ENCODE measurements around the gene ADCY7.

ADCY7 gene

GRCh38 chr16:50269061-50269705 lies 2.8 kb downstream of the ADCY7 start:
- no peak for DNase-seq

- no peak for DNase-seq
These were observed 3.6 kb downstream of the ADCY7 start for GRCh38 chr16:50269769-50270509.

- no peak for DNase-seq
These were observed 4.3 kb downstream of the ADCY7 start for GRCh38 chr16:50270510-50271147.

GRCh38 chr16:50271148-50272041 lies 5.0 kb downstream of the ADCY7 start:
- DNase-seq: no peak

GRCh38 chr16:50272111-50272571 lies 5.8 kb downstream of the ADCY7 start:
- no peak for DNase-seq

GRCh38 chr16:50272687-50273381 lies 6.5 kb downstream of the ADCY7 start:
- no peak for DNase-seq

DNA sequence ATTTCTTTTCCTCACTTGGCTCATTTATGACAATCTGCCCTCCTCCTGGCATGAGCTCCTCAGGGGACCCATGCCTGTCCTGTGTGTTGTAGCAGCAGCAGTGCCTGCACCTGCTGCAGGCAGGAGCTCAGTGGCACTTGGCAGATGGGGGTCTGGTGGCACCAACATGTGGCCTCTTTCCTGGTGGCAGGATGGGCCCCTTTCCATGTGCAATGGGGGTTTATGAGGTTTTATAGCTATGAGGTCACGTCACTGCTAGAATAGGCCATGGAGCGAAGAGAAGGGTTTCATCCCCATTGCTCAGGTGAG lies 7.0 kb downstream of the ADCY7 start:
- no peak for DNase-seq

- DNase-seq: peak; percentile 55
These were observed 7.6 kb downstream of the ADCY7 start for GRCh38 chr16:50273888-50274325.

DNA sequence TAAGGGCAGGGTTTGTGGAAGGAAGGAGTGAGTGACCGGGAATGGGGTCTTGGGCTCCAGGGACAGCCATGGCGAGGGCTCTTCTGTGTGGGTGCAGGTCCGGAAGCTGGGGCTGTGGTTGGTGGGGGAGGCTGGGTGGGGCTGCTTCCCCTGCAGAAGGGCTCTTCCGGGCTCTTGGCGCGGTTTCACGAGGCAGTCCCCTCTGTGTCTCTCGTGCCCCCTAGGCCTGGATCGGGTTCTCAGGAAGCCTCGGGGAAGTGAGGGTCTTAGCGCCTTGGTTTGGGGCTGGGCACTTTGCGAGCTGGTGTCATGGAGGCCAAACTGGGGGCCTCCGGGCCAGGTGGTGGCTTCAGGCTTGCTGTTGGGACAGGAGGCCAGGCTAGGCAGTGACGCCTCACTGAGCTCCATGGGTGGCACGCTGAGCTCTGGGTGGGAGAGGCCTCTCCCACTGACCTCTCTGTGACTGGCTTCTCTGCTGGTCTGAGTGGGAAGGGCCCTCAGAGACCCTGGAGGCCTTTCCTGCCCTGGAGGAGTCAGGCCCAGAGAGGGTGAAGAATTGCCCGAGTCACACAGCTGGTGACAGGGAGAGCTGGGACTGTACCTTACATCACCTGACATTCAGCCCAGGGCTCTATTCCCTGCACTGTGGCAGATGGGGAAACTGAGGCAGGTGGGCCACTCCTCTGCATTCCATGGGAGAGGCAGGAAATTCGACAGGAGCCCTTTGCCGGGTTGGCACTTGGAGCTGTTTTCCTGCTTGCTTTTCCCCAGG lies 8.2 kb downstream of the ADCY7 start:
- DNase-seq: peak; percentile 67

DNA sequence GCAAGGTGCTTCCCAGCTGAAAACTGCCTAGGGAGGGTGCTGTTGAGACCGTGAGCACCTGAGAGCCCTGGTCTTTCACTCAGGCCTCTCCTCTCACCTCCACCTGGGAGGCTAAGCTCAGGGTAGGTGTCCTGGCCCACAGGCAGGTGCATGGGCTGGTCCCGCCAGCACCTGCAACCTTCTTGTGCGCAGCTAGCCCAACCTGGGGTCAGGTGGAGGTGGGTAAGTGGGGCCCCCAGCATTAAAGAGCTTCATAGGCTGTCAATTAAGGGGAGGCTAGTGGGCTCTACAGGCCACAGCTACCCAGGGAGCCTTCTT lies 8.7 kb downstream of the ADCY7 start:
- no peak for DNase-seq

DNA sequence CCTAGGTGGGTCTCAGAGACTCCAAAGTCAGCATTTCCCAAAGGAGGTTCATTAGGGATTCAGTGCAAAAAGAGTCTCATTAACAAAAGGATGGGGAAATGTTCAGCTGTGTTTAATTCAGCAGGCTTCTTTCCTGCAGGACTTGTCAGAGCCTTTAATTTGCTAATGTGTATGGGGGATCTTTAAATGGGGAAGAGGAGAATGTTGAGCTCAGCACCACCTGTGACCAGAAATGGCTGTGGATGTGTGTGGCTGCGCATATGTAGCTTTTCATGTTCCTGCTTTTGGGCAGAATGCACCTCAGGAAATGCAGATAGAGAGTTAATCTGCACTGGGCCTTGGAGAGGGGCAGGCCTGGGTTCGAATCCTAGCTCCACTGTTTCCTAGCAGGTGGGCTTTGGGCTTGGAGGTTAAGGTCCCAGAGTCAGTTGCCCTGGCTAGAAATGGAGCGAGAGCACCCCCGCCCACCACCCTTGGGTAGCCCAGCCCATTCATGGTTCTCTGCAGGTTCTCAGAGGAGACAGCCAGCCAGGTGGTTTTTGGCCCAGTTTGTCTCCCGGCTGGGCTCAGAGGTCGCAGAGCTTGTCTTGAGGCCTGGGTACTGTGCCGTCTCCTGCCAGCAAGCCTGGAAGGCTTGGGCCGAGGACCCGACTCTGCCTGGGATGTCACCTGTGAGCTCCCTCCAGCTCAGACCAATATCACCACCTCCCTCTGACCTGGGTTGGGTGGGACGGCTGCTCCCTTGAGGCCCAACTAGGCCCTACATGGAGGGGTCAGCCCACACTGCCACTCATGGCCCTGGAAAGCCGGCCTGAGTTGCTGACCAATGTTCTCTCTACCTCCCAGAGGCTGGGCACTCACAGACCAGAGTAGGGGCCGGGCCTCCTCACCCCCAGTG lies 9.3 kb downstream of the ADCY7 start:
- DNase-seq: no peak

GRCh38 chr16:50276326-50276640 lies 9.9 kb downstream of the ADCY7 start:
- no peak for DNase-seq

GRCh38 chr16:50276801-50277555 lies 10.6 kb downstream of the ADCY7 start:
- peak; percentile 70 for DNase-seq

DNA sequence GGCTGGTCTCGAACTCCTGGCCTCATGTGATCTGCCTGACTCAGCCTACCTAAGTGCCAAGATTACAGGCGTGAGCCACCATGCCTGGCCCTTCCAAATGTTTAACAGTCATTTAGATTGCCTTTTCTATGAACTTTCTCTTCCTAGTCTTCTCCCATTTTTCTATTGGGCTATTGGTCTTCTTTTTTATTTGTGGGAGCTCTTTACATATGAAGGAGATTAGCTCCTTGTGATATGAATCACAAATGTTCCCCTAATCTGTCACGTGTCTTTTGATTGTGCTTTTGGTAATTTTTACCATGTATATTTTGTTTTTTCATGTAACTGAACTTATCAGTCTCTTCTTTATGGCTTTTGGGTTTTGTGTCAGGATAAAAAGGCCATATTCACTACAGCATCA lies 11.9 kb downstream of the ADCY7 start:
- no peak for DNase-seq

DNA sequence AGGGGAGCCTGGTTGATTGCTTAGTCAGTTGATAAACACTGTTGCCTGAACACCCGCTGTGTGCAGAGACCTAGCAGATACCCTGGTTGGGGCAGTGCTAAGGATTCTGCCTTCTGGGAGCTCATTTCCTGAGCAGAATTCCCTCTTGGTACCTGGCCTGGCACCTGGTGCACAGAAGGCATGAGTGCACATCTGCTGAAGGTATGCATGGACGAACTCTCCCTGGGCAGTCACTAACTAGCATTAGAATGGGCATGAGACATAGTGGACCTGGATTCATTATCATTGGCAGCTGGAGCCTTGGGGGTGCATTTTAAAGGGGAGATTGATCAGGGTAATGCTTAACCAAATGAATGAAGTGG lies 13.1 kb downstream of the ADCY7 start:
- DNase-seq: no peak

DNA sequence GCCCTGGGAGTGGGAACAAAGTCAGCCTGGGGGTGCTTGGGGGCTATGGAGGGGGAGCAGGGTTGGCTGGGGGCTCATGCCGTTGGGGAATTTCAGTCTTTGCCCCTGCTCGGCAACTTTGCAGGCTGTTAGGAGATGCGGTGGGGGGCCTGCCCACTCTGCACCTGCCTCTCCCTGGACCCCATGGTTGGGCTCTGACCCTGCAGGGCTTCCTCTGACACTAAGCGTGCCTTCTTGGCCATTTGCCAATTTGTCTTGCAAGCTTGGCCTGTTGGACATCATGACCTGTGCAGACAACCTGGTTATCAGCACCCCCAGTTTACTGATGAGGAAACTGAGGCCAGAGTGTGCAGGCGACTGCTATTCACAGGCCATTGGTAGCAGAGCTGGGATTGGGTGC lies 14.6 kb downstream of the ADCY7 start:
- DNase-seq: no peak

DNA sequence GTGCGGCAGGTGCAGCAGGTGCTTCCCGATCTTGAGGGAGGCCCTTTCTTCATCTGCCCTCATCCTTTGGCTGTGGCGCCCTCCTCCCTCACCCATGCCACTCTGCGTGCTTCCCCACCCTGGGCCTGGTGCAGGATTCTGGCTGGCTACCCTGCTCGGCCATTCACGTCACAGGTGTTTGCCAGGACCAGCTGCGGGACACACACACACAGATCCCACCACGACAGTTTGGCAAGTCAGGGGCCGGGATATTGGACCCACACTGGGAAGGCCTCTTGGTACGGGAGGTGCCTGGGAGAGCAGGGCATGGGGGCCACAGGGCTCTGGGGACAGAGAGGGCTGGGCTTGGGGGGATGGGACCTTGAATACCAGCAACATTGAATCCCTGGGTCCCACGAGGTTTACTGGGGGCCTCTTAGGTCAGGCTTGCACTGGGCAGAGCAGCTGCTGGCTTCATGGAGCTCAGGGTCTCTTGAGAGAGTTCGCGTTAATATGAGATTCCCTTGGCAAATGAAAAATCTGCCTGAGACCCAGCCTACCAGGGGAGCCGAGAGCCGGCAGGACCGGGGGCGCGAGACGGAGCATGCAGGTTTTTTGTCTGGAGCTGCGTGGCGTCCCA lies 15.1 kb downstream of the ADCY7 start:
- no peak for DNase-seq

- DNase-seq: peak; percentile 73
These were observed 15.7 kb downstream of the ADCY7 start for GRCh38 chr16:50282010-50282538.

- no peak for DNase-seq
These were observed 16.7 kb downstream of the ADCY7 start for GRCh38 chr16:50282955-50283631.

Measured in CD4-positive, alpha-beta T cell treated with Interleukin-4 for 4 hours (primary cell).